Measurements from ENCODE around the gene ACAD9. TPM values are rescaled to one million over a fixed set of nuclear protein-coding genes. Genes with fewer than 3 reads are reported as not detected.

ACAD9 gene
- total and polyA plus RNA-seq, 9 of the 15 experiments (the other 6 are each of a cell fraction or from before 2014, with no cell fraction given), result 10.2 to 32.6 (median 22.8) TPM

GRCh38 chr3:128867200-128868125, 12.0 kb upstream of the ACAD9 start (continued):
- TF ChIP-seq RNF219 (CRISPR knock-in tag; IDR thresholded peaks at IDR 0.05), result no peak
- TF ChIP-seq TCF7L2 (IDR thresholded peaks at IDR 0.05; ENCODE audit: low read depth, low read length), result no peak
- no peak for TF ChIP-seq SRSF3 (IDR thresholded peaks at IDR 0.05; ENCODE audit: insufficient read depth, low read length)
- no peak for TF ChIP-seq ZNF668 (CRISPR knock-in tag; IDR thresholded peaks at IDR 0.05)
- TF ChIP-seq NR1H2 (CRISPR knock-in tag; IDR thresholded peaks at IDR 0.05), result no peak
- peak; percentile 99 for TF ChIP-seq RBM25 (IDR thresholded peaks at IDR 0.05; ENCODE audit: low read depth, low read length, severe bottlenecking)
- no peak for TF ChIP-seq ZC3H11A (IDR thresholded peaks at IDR 0.05; ENCODE audit: low read depth, low read length)
- TF ChIP-seq POLR3A (IDR thresholded peaks at IDR 0.05; ENCODE audit: borderline replicate concordance, extremely low read depth, insufficient read depth, insufficient read length), result no peak
- no peak for TF ChIP-seq ZFX (CRISPR knock-in tag; IDR thresholded peaks at IDR 0.05)
- no peak for TF ChIP-seq RBM34 (IDR thresholded peaks at IDR 0.05; ENCODE audit: borderline replicate concordance, insufficient read depth, low read length)
- no peak for TF ChIP-seq BDP1 (IDR thresholded peaks at IDR 0.05; ENCODE audit: insufficient read depth, insufficient read length)
- no peak for TF ChIP-seq DNMT1 (IDR thresholded peaks at IDR 0.05)
- no peak for TF ChIP-seq TARDBP (IDR thresholded peaks at IDR 0.05)
- TF ChIP-seq SRF (CRISPR knock-in tag; IDR thresholded peaks at IDR 0.05), result no peak
- no peak for TF ChIP-seq SREBF1 (IDR thresholded peaks at IDR 0.05; ENCODE audit: borderline replicate concordance, low read depth, low read length)
- TF ChIP-seq MTA1 (IDR thresholded peaks at IDR 0.05; ENCODE audit: borderline replicate concordance), result no peak
- no peak for TF ChIP-seq ZBTB5 (IDR thresholded peaks at IDR 0.05)
- no peak for TF ChIP-seq GTF2F1 (IDR thresholded peaks at IDR 0.05; ENCODE audit: low read depth, low read length)
- TF ChIP-seq ZNF436 (CRISPR knock-in tag; IDR thresholded peaks at IDR 0.05), result no peak
- no peak for TF ChIP-seq ZBTB2 (IDR thresholded peaks at IDR 0.05)
- TF ChIP-seq ZNF778 (CRISPR knock-in tag; IDR thresholded peaks at IDR 0.05), result no peak
- no peak for TF ChIP-seq STAG1 (CRISPR knock-in tag; IDR thresholded peaks at IDR 0.05; ENCODE audit: borderline replicate concordance)
- no peak for TF ChIP-seq PYGO2 (tag; IDR thresholded peaks at IDR 0.05)
